WTC11 (cell line): Measurements from ENCODE around the gene SPATA19.

Experiments used
- CTCF ChIP-seq: fragments of 200-600 bp; IDR thresholded peaks from 2 replicates; pipeline ENCODE4 v1.8.0; 2022; ENCODE audit warnings: antibody characterized with exemption
- ELF4 ChIP-seq: sonication (generic); formaldehyde crosslinking; IDR thresholded peaks from 2 replicates; pipeline ENCODE4 v1.8.1; 2022; ENCODE audit warnings: low read depth, mild to moderate bottlenecking, moderate library complexity, missing genetic modification reagents
- FOXP1 ChIP-seq: sonication (generic); formaldehyde crosslinking; IDR thresholded peaks from 2 replicates; pipeline ENCODE4 v1.8.0; 2022; ENCODE audit warnings: missing genetic modification reagents, mild to moderate bottlenecking, moderate library complexity, borderline replicate concordance
- MAX ChIP-seq: sonication (generic); formaldehyde crosslinking; IDR thresholded peaks from 2 replicates; pipeline ENCODE4 v1.8.0; 2022; ENCODE audit warnings: mild to moderate bottlenecking, missing genetic modification reagents
- SP1 ChIP-seq: sonication (generic); formaldehyde crosslinking; conservative IDR thresholded peaks from 2 replicates; pipeline ENCODE4 v1.8.1; 2022; ENCODE audit warnings: missing genetic modification reagents
- STAT6 ChIP-seq: sonication (generic); formaldehyde crosslinking; conservative IDR thresholded peaks from 2 replicates; pipeline ENCODE4 v1.8.1; 2023; ENCODE audit warnings: mild to moderate bottlenecking, low read depth, missing genetic modification reagents, moderate library complexity
- TEAD1 ChIP-seq: sonication (generic); formaldehyde crosslinking; IDR thresholded peaks from 2 replicates; pipeline ENCODE4 v1.8.0; 2022; ENCODE audit warnings: mild to moderate bottlenecking, missing genetic modification reagents
- USF2 ChIP-seq: sonication (generic); formaldehyde crosslinking; IDR thresholded peaks from 2 replicates; pipeline ENCODE4 v1.8.1; 2023; ENCODE audit warnings: mild to moderate bottlenecking, missing genetic modification reagents, moderate library complexity
- ZNF121 ChIP-seq: sonication (generic); formaldehyde crosslinking; IDR thresholded peaks from 2 replicates; pipeline ENCODE4 v1.8.0; 2023; ENCODE audit warnings: missing genetic modification reagents
- TF ChIP-seq, protein P1 (sequence below): sonication (generic); formaldehyde crosslinking; IDR thresholded peaks from 2 replicates; pipeline ENCODE4 v1.8.1; 2022; ENCODE audit warnings: low read depth, missing genetic modification reagents, borderline replicate concordance
- TF ChIP-seq, protein P2 (sequence below): sonication (generic); formaldehyde crosslinking; IDR thresholded peaks from 2 replicates; pipeline ENCODE4 v1.8.0; 2023; ENCODE audit warnings: missing genetic modification reagents
- TF ChIP-seq, protein P3 (sequence below): sonication (generic); formaldehyde crosslinking; IDR thresholded peaks from 2 replicates; pipeline ENCODE4 v1.8.1; 2023; ENCODE audit warnings: mild to moderate bottlenecking, missing genetic modification reagents

- TF ChIP-seq SP1: no peak
- peak; percentile 81 for TF ChIP-seq CTCF
- TF ChIP-seq, protein P1, sequence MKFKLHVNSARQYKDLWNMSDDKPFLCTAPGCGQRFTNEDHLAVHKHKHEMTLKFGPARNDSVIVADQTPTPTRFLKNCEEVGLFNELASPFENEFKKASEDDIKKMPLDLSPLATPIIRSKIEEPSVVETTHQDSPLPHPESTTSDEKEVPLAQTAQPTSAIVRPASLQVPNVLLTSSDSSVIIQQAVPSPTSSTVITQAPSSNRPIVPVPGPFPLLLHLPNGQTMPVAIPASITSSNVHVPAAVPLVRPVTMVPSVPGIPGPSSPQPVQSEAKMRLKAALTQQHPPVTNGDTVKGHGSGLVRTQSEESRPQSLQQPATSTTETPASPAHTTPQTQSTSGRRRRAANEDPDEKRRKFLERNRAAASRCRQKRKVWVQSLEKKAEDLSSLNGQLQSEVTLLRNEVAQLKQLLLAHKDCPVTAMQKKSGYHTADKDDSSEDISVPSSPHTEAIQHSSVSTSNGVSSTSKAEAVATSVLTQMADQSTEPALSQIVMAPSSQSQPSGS (CRISPR knock-in tag): no peak
- TF ChIP-seq STAT6 (CRISPR knock-in tag): no peak
- TF ChIP-seq, protein P2, sequence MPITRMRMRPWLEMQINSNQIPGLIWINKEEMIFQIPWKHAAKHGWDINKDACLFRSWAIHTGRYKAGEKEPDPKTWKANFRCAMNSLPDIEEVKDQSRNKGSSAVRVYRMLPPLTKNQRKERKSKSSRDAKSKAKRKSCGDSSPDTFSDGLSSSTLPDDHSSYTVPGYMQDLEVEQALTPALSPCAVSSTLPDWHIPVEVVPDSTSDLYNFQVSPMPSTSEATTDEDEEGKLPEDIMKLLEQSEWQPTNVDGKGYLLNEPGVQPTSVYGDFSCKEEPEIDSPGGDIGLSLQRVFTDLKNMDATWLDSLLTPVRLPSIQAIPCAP (CRISPR knock-in tag): no peak
- no peak for TF ChIP-seq FOXP1 (CRISPR knock-in tag)
- no peak for TF ChIP-seq MAX (CRISPR knock-in tag)
- TF ChIP-seq, protein P3, sequence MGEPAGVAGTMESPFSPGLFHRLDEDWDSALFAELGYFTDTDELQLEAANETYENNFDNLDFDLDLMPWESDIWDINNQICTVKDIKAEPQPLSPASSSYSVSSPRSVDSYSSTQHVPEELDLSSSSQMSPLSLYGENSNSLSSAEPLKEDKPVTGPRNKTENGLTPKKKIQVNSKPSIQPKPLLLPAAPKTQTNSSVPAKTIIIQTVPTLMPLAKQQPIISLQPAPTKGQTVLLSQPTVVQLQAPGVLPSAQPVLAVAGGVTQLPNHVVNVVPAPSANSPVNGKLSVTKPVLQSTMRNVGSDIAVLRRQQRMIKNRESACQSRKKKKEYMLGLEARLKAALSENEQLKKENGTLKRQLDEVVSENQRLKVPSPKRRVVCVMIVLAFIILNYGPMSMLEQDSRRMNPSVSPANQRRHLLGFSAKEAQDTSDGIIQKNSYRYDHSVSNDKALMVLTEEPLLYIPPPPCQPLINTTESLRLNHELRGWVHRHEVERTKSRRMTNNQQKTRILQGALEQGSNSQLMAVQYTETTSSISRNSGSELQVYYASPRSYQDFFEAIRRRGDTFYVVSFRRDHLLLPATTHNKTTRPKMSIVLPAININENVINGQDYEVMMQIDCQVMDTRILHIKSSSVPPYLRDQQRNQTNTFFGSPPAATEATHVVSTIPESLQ (CRISPR knock-in tag): no peak
- TF ChIP-seq USF2 (CRISPR knock-in tag): no peak
- no peak for TF ChIP-seq ZNF121 (CRISPR knock-in tag)
- TF ChIP-seq TEAD1 (CRISPR knock-in tag): peak; percentile 68; the same call in 1 of the 2 replicates
- no peak for TF ChIP-seq ELF4
Measured at GRCh38 chr11:133821776-133822175, 23.5 kb downstream of the SPATA19 start.
